ENCODE measurements around the gene BICD2.

BICD2 gene

GRCh38 chr9:92722386-92723298 is 42.0 kb downstream of the BICD2 start:
- Histone ChIP-seq H4K91ac (ENCODE audit: low read depth, low read length, poor library complexity) (no peak overlapping the region), H3K18ac (ENCODE audit: low read length) (peak overlapping the region; percentile 27)

GRCh38 chr9:92721548-92721947 is 43.1 kb downstream of the BICD2 start:
- Histone ChIP-seq H2AK5ac (ENCODE audit: low read depth, low read length) (no peak overlapping the region), H3K9ac (ENCODE audit: low read depth, low read length, poor library complexity) (no peak overlapping the region), H3K4me3 (ENCODE audit: low read length in 2 of 2) (no peak overlapping the region), H4K8ac (ENCODE audit: low read depth, low read length) (no peak overlapping the region), H3K36me3 (replicated peaks in 1 of 2; ENCODE audit: control insufficient read depth in 2 of 2, insufficient read depth in 2 of 2, low read length in 2 of 2) (peaks cover 60 to 92% of the 10 kb centered on the region in 2 donors), H2BK5ac (ENCODE audit: low read length) (no peak overlapping the region), H4K91ac (ENCODE audit: low read depth, low read length, poor library complexity) (no peak overlapping the region), H3K9me3 (replicated peaks in 1 of 2; ENCODE audit: control insufficient read depth in 2 of 2, insufficient read depth in 1 of 2, low read depth in 1 of 2, low read length in 2 of 2) (no peaks in the 10 kb centered on the region), H3K27me3 (ENCODE audit: control insufficient read depth in 3 of 3, insufficient read depth in 3 of 3, low read depth in 1 of 3, low read length in 3 of 3) (no peaks in the 10 kb centered on the region), H2AFZ (ENCODE audit: low read length) (no peak overlapping the region), H3K27ac (replicated peaks; ENCODE audit: low read length) (no peak overlapping the region), H3K23ac (ENCODE audit: low read depth, low read length, poor library complexity) (no peak overlapping the region), H2BK15ac (ENCODE audit: low read length) (no peak overlapping the region), H2BK12ac (ENCODE audit: low read length) (no peak overlapping the region), H2BK120ac (ENCODE audit: low read depth, low read length) (no peak overlapping the region), H3K4me2 (ENCODE audit: insufficient read depth, low read length, poor library complexity, severe bottlenecking) (no peak overlapping the region), H3K79me1 (ENCODE audit: low read depth, low read length) (peaks cover 5% of the 10 kb centered on the region), H3K18ac (ENCODE audit: low read length) (no peak overlapping the region), H3K4ac (ENCODE audit: low read length) (no peak overlapping the region), H3K14ac (ENCODE audit: low read length) (no peak overlapping the region), H3K4me1 (ENCODE audit: control insufficient read depth in 2 of 2, insufficient read depth in 1 of 2, low read depth in 1 of 2, low read length in 2 of 2) (no peaks in the 10 kb centered on the region)
- WGBS, 2 donors (ENCODE audit: extremely low coverage in 2 of 2, insufficient read length in 2 of 2, insufficient replicate concordance in 1 of 2), result no CpG with 5 or more reads among the region's 7 CpGs
- no peak for DNase-seq (ENCODE audit: low spot score)

More at GRCh38 chr9:92722386-92723298, 42.0 kb downstream of the BICD2 start:
- no peak overlapping the region for H2BK12ac ChIP-seq (ENCODE audit: low read length)
- H4K8ac ChIP-seq (ENCODE audit: low read depth, low read length), result no peak overlapping the region
- no peaks in the 10 kb centered on the region for H3K27me3 ChIP-seq (ENCODE audit: control insufficient read depth in 3 of 3, insufficient read depth in 3 of 3, low read depth in 1 of 3, low read length in 3 of 3)
- H3K4me3 ChIP-seq (ENCODE audit: low read length in 2 of 2), result no peak overlapping the region
- no peak overlapping the region for H3K4ac ChIP-seq (ENCODE audit: low read length)
- no peak overlapping the region for H2AK5ac ChIP-seq (ENCODE audit: low read depth, low read length)
- H3K9ac ChIP-seq (ENCODE audit: low read depth, low read length, poor library complexity), result no peak overlapping the region
- no peak overlapping the region for H2AFZ ChIP-seq (ENCODE audit: low read length)
- no peak overlapping the region for H2BK15ac ChIP-seq (ENCODE audit: low read length)
- no peak overlapping the region for H3K23ac ChIP-seq (ENCODE audit: low read depth, low read length, poor library complexity)
- H3K4me2 ChIP-seq (ENCODE audit: insufficient read depth, low read length, poor library complexity, severe bottlenecking), result no peak overlapping the region
- H3K27ac ChIP-seq (replicated peaks; ENCODE audit: low read length), result no peak overlapping the region
- no peak for DNase-seq (ENCODE audit: low spot score)
- H3K4me1 ChIP-seq (ENCODE audit: control insufficient read depth in 2 of 2, insufficient read depth in 1 of 2, low read depth in 1 of 2, low read length in 2 of 2), result peaks cover 7 to 8% of the 10 kb centered on the region in 2 donors
- no peak overlapping the region for H3K14ac ChIP-seq (ENCODE audit: low read length)
- no peak overlapping the region for H2BK5ac ChIP-seq (ENCODE audit: low read length)
- no CpG with 5 or more reads among the region's 16 CpGs for WGBS, 2 donors (ENCODE audit: extremely low coverage in 2 of 2, insufficient read length in 2 of 2, insufficient replicate concordance in 1 of 2)
- H3K79me1 ChIP-seq (ENCODE audit: low read depth, low read length), result peaks cover 5% of the 10 kb centered on the region
- peaks cover 57 to 89% of the 10 kb centered on the region in 2 donors for H3K36me3 ChIP-seq (replicated peaks in 1 of 2; ENCODE audit: control insufficient read depth in 2 of 2, insufficient read depth in 2 of 2, low read length in 2 of 2)
- H2BK120ac ChIP-seq (ENCODE audit: low read depth, low read length), result no peak overlapping the region
- H3K9me3 ChIP-seq (replicated peaks in 1 of 2; ENCODE audit: control insufficient read depth in 2 of 2, insufficient read depth in 1 of 2, low read depth in 1 of 2, low read length in 2 of 2), result no peaks in the 10 kb centered on the region

DNA sequence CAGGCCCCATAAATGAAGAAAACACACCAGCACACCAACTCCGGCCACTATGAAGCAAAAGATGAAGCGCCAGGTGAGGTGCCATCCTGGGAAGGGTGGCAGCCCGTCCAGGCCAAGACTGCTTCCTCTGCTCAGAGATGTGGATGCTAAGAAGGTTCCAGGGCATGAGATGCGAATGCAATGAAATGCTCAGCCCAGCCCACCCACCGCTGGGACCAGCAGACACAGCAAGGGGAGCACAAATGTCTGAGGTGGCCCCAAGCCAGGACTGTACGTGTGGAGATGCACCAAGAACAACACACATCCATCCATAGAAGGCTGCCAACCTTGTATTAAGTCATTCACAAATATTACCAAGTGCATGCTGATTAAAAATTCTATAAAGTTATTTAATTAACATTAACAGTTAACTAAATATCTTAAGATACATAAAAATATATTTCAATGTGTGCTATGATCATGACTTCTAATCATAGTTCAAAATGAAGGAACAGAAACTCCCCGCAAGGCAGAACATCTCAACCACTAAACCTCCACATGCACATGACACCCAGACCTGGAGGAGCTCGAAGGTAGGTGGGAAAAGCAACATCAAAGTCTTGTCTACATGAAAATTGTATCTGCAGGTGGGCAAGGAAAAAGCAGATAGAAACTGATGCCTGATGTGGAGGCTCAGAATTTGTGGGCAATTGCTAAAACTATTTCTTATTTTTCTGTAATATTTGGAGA is 43.7 kb downstream of the BICD2 start:
- peaks cover 59 to 91% of the 10 kb centered on the region in 2 donors for H3K36me3 ChIP-seq (replicated peaks in 1 of 2; ENCODE audit: control insufficient read depth in 2 of 2, insufficient read depth in 2 of 2, low read length in 2 of 2)
- no CpG with 5 or more reads among the region's 8 CpGs for WGBS, 2 donors (ENCODE audit: extremely low coverage in 2 of 2, insufficient read length in 2 of 2, insufficient replicate concordance in 1 of 2)

DNA sequence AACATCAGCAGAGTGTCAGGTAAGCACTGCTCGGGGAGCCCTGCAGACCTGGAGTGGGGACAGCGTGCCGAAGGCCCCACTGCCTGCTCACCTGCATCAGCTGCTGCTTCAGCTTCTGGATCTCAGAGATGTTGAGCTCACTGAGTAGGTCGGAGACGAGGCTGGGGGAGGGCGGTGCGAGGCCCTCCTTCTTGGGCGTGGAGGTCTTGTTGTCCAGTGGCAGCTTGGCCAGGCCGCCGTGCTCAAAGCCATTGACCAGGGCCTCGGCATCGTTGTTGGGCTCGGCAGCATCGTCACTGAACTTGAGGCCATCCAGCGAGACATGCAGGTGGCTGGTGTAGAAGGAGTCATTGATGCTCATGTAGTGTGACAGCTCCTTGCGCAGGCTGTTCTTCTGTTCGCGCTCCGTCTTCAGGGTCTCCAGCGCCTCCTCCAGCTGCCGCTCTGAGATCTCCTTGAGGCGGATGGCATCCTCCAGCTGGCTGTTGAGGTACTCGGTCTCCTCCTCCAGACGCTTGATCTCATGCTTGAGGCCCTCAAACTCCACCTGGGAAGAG is 44.3 kb downstream of the BICD2 start:
- Histone ChIP-seq H3K4ac (ENCODE audit: low read length) (no peak overlapping the region), H2BK120ac (ENCODE audit: low read depth, low read length) (no peak overlapping the region), H3K14ac (ENCODE audit: low read length) (no peak overlapping the region), H2AK5ac (ENCODE audit: low read depth, low read length) (no peak overlapping the region), H4K8ac (ENCODE audit: low read depth, low read length) (no peak overlapping the region), H3K18ac (ENCODE audit: low read length) (no peak overlapping the region), H3K4me3 (ENCODE audit: low read length in 2 of 2) (no peak overlapping the region), H2AFZ (ENCODE audit: low read length) (no peak overlapping the region), H2BK12ac (ENCODE audit: low read length) (no peak overlapping the region), H3K23ac (ENCODE audit: low read depth, low read length, poor library complexity) (peak overlapping the region; percentile 21), H3K27me3 (ENCODE audit: control insufficient read depth in 3 of 3, insufficient read depth in 3 of 3, low read depth in 1 of 3, low read length in 3 of 3) (no peaks in the 10 kb centered on the region), H4K91ac (ENCODE audit: low read depth, low read length, poor library complexity) (no peak overlapping the region), H3K27ac (replicated peaks; ENCODE audit: low read length) (no peak overlapping the region), H3K9ac (ENCODE audit: low read depth, low read length, poor library complexity) (no peak overlapping the region), H3K79me1 (ENCODE audit: low read depth, low read length) (peaks cover 1% of the 10 kb centered on the region), H2BK15ac (ENCODE audit: low read length) (no peak overlapping the region), H3K9me3 (replicated peaks in 1 of 2; ENCODE audit: control insufficient read depth in 2 of 2, insufficient read depth in 1 of 2, low read depth in 1 of 2, low read length in 2 of 2) (no peaks in the 10 kb centered on the region), H3K4me1 (ENCODE audit: control insufficient read depth in 2 of 2, insufficient read depth in 1 of 2, low read depth in 1 of 2, low read length in 2 of 2) (no peaks in the 10 kb centered on the region), H2BK5ac (ENCODE audit: low read length) (no peak overlapping the region), H3K4me2 (ENCODE audit: insufficient read depth, low read length, poor library complexity, severe bottlenecking) (no peak overlapping the region), H3K36me3 (replicated peaks in 1 of 2; ENCODE audit: control insufficient read depth in 2 of 2, insufficient read depth in 2 of 2, low read length in 2 of 2) (peaks cover 63 to 92% of the 10 kb centered on the region in 2 donors)
- WGBS, 2 donors (ENCODE audit: extremely low coverage in 2 of 2, insufficient read length in 2 of 2, insufficient replicate concordance in 1 of 2), result no CpG with 5 or more reads among the region's 24 CpGs
- DNase-seq (ENCODE audit: low spot score), result no peak

More for the DNA sequence above, 43.7 kb downstream of the BICD2 start:
- no peak overlapping the region for H3K23ac ChIP-seq (ENCODE audit: low read depth, low read length, poor library complexity)
- H3K27me3 ChIP-seq (ENCODE audit: control insufficient read depth in 3 of 3, insufficient read depth in 3 of 3, low read depth in 1 of 3, low read length in 3 of 3), result no peaks in the 10 kb centered on the region
- H3K4ac ChIP-seq (ENCODE audit: low read length), result no peak overlapping the region
- no peak overlapping the region for H2BK120ac ChIP-seq (ENCODE audit: low read depth, low read length)
- DNase-seq (ENCODE audit: low spot score), result no peak
- no peak overlapping the region for H2AFZ ChIP-seq (ENCODE audit: low read length)
- H3K27ac ChIP-seq (replicated peaks; ENCODE audit: low read length), result no peak overlapping the region
- H4K8ac ChIP-seq (ENCODE audit: low read depth, low read length), result no peak overlapping the region
- no peak overlapping the region for H2BK15ac ChIP-seq (ENCODE audit: low read length)
- H3K18ac ChIP-seq (ENCODE audit: low read length), result no peak overlapping the region
- H3K9ac ChIP-seq (ENCODE audit: low read depth, low read length, poor library complexity), result no peak overlapping the region
- no peaks in the 10 kb centered on the region for H3K9me3 ChIP-seq (replicated peaks in 1 of 2; ENCODE audit: control insufficient read depth in 2 of 2, insufficient read depth in 1 of 2, low read depth in 1 of 2, low read length in 2 of 2)
- no peak overlapping the region for H2AK5ac ChIP-seq (ENCODE audit: low read depth, low read length)
- no peak overlapping the region for H3K4me2 ChIP-seq (ENCODE audit: insufficient read depth, low read length, poor library complexity, severe bottlenecking)
- H3K14ac ChIP-seq (ENCODE audit: low read length), result no peak overlapping the region
- H2BK5ac ChIP-seq (ENCODE audit: low read length), result no peak overlapping the region
- peaks cover 5% of the 10 kb centered on the region for H3K79me1 ChIP-seq (ENCODE audit: low read depth, low read length)
- H3K4me3 ChIP-seq (ENCODE audit: low read length in 2 of 2), result no peak overlapping the region
- no peak overlapping the region for H4K91ac ChIP-seq (ENCODE audit: low read depth, low read length, poor library complexity)
- H2BK12ac ChIP-seq (ENCODE audit: low read length), result no peak overlapping the region
- H3K4me1 ChIP-seq (ENCODE audit: control insufficient read depth in 2 of 2, insufficient read depth in 1 of 2, low read depth in 1 of 2, low read length in 2 of 2), result no peaks in the 10 kb centered on the region

Measured in neuronal stem cell (in vitro differentiated cells).